ENCODE measurements around the gene POR.

DNA sequence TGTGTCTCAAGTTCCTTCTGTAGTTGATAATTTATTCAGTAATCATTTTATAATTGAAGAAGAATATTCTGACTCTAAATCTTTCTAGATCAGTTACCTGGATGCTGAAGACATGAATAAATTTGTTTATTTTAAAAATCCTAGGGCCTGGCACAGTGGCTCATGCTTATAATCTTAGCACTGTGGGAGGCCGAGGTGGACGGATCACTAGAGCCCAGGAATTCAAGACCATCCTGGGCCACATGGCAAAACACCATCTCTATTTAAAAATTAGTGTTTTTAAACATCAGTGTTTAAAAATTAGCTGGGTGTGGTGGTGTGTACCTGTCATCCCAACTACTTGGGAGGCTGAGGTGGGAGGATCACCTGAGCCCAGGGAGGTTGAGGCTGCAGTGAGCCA is 9.3 kb downstream of the POR start:
- TF ChIP-seq, protein P1, sequence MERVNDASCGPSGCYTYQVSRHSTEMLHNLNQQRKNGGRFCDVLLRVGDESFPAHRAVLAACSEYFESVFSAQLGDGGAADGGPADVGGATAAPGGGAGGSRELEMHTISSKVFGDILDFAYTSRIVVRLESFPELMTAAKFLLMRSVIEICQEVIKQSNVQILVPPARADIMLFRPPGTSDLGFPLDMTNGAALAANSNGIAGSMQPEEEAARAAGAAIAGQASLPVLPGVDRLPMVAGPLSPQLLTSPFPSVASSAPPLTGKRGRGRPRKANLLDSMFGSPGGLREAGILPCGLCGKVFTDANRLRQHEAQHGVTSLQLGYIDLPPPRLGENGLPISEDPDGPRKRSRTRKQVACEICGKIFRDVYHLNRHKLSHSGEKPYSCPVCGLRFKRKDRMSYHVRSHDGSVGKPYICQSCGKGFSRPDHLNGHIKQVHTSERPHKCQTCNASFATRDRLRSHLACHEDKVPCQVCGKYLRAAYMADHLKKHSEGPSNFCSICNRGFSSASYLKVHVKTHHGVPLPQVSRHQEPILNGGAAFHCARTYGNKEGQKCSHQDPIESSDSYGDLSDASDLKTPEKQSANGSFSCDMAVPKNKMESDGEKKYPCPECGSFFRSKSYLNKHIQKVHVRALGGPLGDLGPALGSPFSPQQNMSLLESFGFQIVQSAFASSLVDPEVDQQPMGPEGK (CRISPR knock-in tag; IDR thresholded peaks at IDR 0.05; ENCODE audit: borderline replicate concordance), result no peak
- TF ChIP-seq OSR1 (CRISPR knock-in tag; IDR thresholded peaks at IDR 0.05), result no peak
- TF ChIP-seq, protein P2, sequence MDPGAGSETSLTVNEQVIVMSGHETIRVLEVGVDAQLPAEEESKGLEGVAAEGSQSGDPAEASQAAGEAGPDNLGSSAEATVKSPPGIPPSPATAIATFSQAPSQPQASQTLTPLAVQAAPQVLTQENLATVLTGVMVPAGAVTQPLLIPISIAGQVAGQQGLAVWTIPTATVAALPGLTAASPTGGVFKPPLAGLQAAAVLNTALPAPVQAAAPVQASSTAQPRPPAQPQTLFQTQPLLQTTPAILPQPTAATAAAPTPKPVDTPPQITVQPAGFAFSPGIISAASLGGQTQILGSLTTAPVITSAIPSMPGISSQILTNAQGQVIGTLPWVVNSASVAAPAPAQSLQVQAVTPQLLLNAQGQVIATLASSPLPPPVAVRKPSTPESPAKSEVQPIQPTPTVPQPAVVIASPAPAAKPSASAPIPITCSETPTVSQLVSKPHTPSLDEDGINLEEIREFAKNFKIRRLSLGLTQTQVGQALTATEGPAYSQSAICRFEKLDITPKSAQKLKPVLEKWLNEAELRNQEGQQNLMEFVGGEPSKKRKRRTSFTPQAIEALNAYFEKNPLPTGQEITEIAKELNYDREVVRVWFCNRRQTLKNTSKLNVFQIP (CRISPR knock-in tag; IDR thresholded peaks at IDR 0.05; ENCODE audit: borderline replicate concordance, low read depth), result no peak
- no peak for TF ChIP-seq ISL1 (CRISPR knock-in tag; IDR thresholded peaks at IDR 0.05)
- TF ChIP-seq ZNF565 (CRISPR knock-in tag; conservative IDR thresholded peaks at IDR 0.05; ENCODE audit: low read depth), result no peak
- no peak for TF ChIP-seq ARNTL (CRISPR knock-in tag; IDR thresholded peaks at IDR 0.05; ENCODE audit: borderline replicate concordance, low read depth)
- no peak for TF ChIP-seq ZFP3 (CRISPR knock-in tag; IDR thresholded peaks at IDR 0.05)
